Measurements from ENCODE around the gene PPP2R2B.

- TF ChIP-seq CTCF (IDR thresholded peaks at IDR 0.05; ENCODE audit: extremely low read depth in 1 of 2, insufficient read depth in 1 of 2, low read depth in 1 of 2, low read length in 2 of 2) (no peak), POLR2AphosphoS5 (IDR thresholded peaks at IDR 0.05; ENCODE audit: insufficient read depth, low read depth, low read length) (no peak), JUN (IDR thresholded peaks at IDR 0.05; ENCODE audit: borderline replicate concordance, insufficient read depth, insufficient read length, low read depth) (no peak), POLR2A (IDR thresholded peaks at IDR 0.05; ENCODE audit: low read depth, low read length) (no peak), FOS (IDR thresholded peaks at IDR 0.05; ENCODE audit: borderline replicate concordance, insufficient read depth, low read length) (no peak), EZH2 (IDR thresholded peaks at IDR 0.05; ENCODE audit: borderline replicate concordance, low read depth, low read length, severe bottlenecking) (no peak), MYC (IDR thresholded peaks at IDR 0.05; ENCODE audit: low read depth, low read length) (no peak)
Measured at GRCh38 chr5:146883511-146883910, 5.0 kb upstream of the PPP2R2B start.
